SK-N-SH (cell line): ENCODE data around the gene RBM20. TPM values are rescaled to one million over a fixed set of nuclear protein-coding genes. Genes with fewer than 3 reads are reported as not detected.
A peak's percentile ranks its signal among the peaks of the same experiment; 100 is the strongest.

ENCODE experiments used
- CHD2 ChIP-seq: fragments of 150-350 bp; IDR thresholded peaks from 2 replicates; pipeline ENCODE4 v1.6.1; 2018; ENCODE audit warnings: low read length; ENCODE audit not compliant: partially characterized antibody
- CTCF ChIP-seq: fragments of 200-600 bp; sonication (generic); IDR thresholded peaks from 2 replicates; pipeline ENCODE4 v1.6.1; 2017; ENCODE audit warnings: antibody characterized with exemption, mild to moderate bottlenecking, moderate library complexity
- FOSL2 ChIP-seq: IDR thresholded peaks from 2 replicates; pipeline ENCODE4 v1.4.0; 2012; ENCODE audit warnings: low read depth, mild to moderate bottlenecking, moderate library complexity, borderline replicate concordance
- FOXM1 ChIP-seq: IDR thresholded peaks from 2 replicates; pipeline ENCODE4 v1.4.0; 2012; ENCODE audit warnings: low read depth, mild to moderate bottlenecking
- GATA2 ChIP-seq: sonication (generic); formaldehyde crosslinking; IDR thresholded peaks from 2 replicates; pipeline ENCODE4 v1.5.0; 2020; ENCODE audit warnings: mild to moderate bottlenecking, missing genetic modification reagents
- MEF2A ChIP-seq: IDR thresholded peaks from 2 replicates; pipeline ENCODE4 v1.4.0; 2012; ENCODE audit warnings: low read depth, borderline replicate concordance
- MXI1 ChIP-seq: IDR thresholded peaks from 2 replicates; pipeline ENCODE4 v1.6.1; 2012; ENCODE audit warnings: mild to moderate bottlenecking, low read depth, low read length, improper control_type of control experiment
- NFIC ChIP-seq: IDR thresholded peaks from 2 replicates; pipeline ENCODE4 v1.4.0; 2012; ENCODE audit warnings: borderline replicate concordance
- NRF1 ChIP-seq: IDR thresholded peaks from 2 replicates; pipeline ENCODE4 v1.6.1; 2012; ENCODE audit warnings: low read depth, mild to moderate bottlenecking, low read length
- POLR2AphosphoS5 ChIP-seq: IDR thresholded peaks from 2 replicates; pipeline ENCODE4 v1.6.1; 2012; ENCODE audit warnings: low read depth, low read length
- RCOR1 ChIP-seq: fragments of 150-350 bp; IDR thresholded peaks from 2 replicates; pipeline ENCODE4 v1.6.1; 2017; ENCODE audit warnings: antibody characterized with exemption, low read length
- RFX5 ChIP-seq: IDR thresholded peaks from 2 replicates; pipeline ENCODE4 v1.6.1; 2012; ENCODE audit warnings: mild to moderate bottlenecking, improper control_type of control experiment, low read length
- SIN3A ChIP-seq: IDR thresholded peaks from 2 replicates; pipeline ENCODE4 v1.6.1; 2012; ENCODE audit warnings: low read depth, mild to moderate bottlenecking, low read length, moderate library complexity, borderline replicate concordance
- TAF1 ChIP-seq: IDR thresholded peaks from 2 replicates; pipeline ENCODE4 v1.6.1; 2012; ENCODE audit warnings: low read depth, mild to moderate bottlenecking, low read length, moderate library complexity, borderline replicate concordance
- TEAD4 ChIP-seq: IDR thresholded peaks from 2 replicates; pipeline ENCODE4 v1.4.0; 2012; ENCODE audit warnings: mild to moderate bottlenecking, borderline replicate concordance; ENCODE audit not compliant: insufficient read depth
- USF2 ChIP-seq: fragments of 150-350 bp; IDR thresholded peaks from 2 replicates; pipeline ENCODE4 v1.6.1; 2017; ENCODE audit warnings: antibody characterized with exemption, low read length, low read depth, borderline replicate concordance
- YY1 ChIP-seq: IDR thresholded peaks from 2 replicates; pipeline ENCODE4 v1.4.0; 2012; ENCODE audit warnings: low read depth, mild to moderate bottlenecking
- ZBTB33 ChIP-seq: IDR thresholded peaks from 2 replicates; pipeline ENCODE4 v1.4.0; 2012; ENCODE audit warnings: low read depth, borderline replicate concordance
- polyA plus RNA-seq, 3 experiments: library from polyadenylated mRNA; depleted of rRNA; stranded (reverse); fragments of >200 nt; gene quantifications; 2 replicates each; pipeline ENCODE4 v1.2.3, GENCODE V29; 2012
- TF ChIP-seq, protein P1 (sequence below): IDR thresholded peaks from 2 replicates; pipeline ENCODE4; 2012
- TF ChIP-seq, protein P2 (sequence below): IDR thresholded peaks from 2 replicates; pipeline ENCODE4 v1.4.0; 2012; ENCODE audit warnings: low read depth

RBM20 gene
- polyA plus RNA-seq, 1 of the 3 experiments (the other 2 are of a cell fraction) = 0.64 TPM

DNA sequence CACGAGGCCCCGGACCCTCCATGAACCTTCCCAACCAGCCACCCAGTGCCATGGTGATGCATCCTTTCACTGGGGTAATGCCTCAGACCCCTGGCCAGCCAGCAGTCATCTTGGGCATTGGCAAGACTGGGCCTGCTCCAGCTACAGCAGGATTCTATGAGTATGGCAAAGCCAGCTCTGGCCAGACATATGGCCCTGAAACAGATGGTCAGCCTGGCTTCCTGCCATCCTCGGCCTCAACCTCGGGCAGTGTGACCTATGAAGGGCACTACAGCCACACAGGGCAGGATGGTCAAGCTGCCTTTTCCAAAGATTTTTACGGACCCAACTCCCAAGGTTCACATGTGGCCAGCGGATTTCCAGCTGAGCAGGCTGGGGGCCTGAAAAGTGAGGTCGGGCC, 137.0 kb downstream of the RBM20 start (continued):
- no peak for TF ChIP-seq MEF2A
- no peak for TF ChIP-seq SIN3A
- TF ChIP-seq FOXM1 = no peak
- 0 out of 2 replicates have a peak, but pooled peaks have one; percentile 9 for TF ChIP-seq RFX5
- no peak for TF ChIP-seq FOSL2
- TF ChIP-seq TAF1 = no peak
- no peak for TF ChIP-seq POLR2AphosphoS5
- TF ChIP-seq, protein P1, sequence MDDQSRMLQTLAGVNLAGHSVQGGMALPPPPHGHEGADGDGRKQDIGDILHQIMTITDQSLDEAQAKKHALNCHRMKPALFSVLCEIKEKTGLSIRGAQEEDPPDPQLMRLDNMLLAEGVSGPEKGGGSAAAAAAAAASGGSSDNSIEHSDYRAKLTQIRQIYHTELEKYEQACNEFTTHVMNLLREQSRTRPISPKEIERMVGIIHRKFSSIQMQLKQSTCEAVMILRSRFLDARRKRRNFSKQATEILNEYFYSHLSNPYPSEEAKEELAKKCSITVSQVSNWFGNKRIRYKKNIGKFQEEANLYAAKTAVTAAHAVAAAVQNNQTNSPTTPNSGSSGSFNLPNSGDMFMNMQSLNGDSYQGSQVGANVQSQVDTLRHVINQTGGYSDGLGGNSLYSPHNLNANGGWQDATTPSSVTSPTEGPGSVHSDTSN = no peak
- TF ChIP-seq YY1 = no peak
- TF ChIP-seq GATA2 (CRISPR knock-in tag) = no peak; the same call in 1 of the 2 replicates
- no peak for TF ChIP-seq USF2
- 0 out of 2 replicates have a peak, but pooled peaks have one; percentile 12 for TF ChIP-seq NFIC
- no peak for TF ChIP-seq TEAD4
- no peak for TF ChIP-seq ZBTB33
- peak; percentile 25; the same call in 1 of the 2 replicates for TF ChIP-seq RCOR1
- TF ChIP-seq NRF1 = no peak
- TF ChIP-seq CHD2 = peak; percentile 65
- TF ChIP-seq CTCF = no peak
- TF ChIP-seq, protein P2, sequence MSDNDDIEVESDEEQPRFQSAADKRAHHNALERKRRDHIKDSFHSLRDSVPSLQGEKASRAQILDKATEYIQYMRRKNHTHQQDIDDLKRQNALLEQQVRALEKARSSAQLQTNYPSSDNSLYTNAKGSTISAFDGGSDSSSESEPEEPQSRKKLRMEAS = no peak
- TF ChIP-seq MXI1 = 0 out of 2 replicates have a peak, but pooled peaks have one; percentile 39
